ENCODE results near the gene DRG1. TPM values are rescaled to one million over a fixed set of nuclear protein-coding genes. Genes with fewer than 3 reads are reported as not detected.
"Not testable (repeated sequence)": the region's sequence is repeated elsewhere in the genome, so short reads cannot be mapped to it uniquely, and the experiment has no call there.

Gene DRG1
- total and polyA plus RNA-seq, 2 donors (not counting 3 experiments of a cell fraction or from before 2014, with no cell fraction given), result 37.7 to 65.1 TPM

GRCh38 chr22:31481129-31481528, 81.7 kb downstream of the DRG1 start:
- Histone ChIP-seq H4K20me1 (replicated peaks; ENCODE audit: control insufficient read depth, extremely low read depth, insufficient read depth, low read length) (peaks cover 2% of the 10 kb centered on the region), H3K9ac (replicated peaks; ENCODE audit: extremely low read depth, insufficient read depth, low read length) (no peak overlapping the region), H3K9me1 (replicated peaks; ENCODE audit: control insufficient read depth, extremely low read depth, insufficient read depth, low read length) (no peaks in the 10 kb centered on the region), H3K4me3 (replicated peaks in 1 of 3; ENCODE audit: insufficient read depth in 1 of 3, low read depth in 1 of 3, low read length in 3 of 3) (no peak overlapping the region), H3K27me3 (ENCODE audit: control insufficient read depth in 2 of 2, insufficient read depth in 2 of 2, low read length in 2 of 2) (no peaks in the 10 kb centered on the region), H3K79me2 (ENCODE audit: control insufficient read depth, insufficient read depth, low read length) (peaks cover 73% of the 10 kb centered on the region), H3K27ac (ENCODE audit: insufficient read depth, low read depth, low read length) (no peak overlapping the region), H2AFZ (ENCODE audit: low read depth, low read length) (no peak overlapping the region), H3K36me3 (ENCODE audit: control insufficient read depth in 2 of 2, extremely low read depth in 1 of 2, insufficient read depth in 2 of 2, low read length in 2 of 2) (peaks cover 12 to 26% of the 10 kb centered on the region in 2 experiments), H3K4me1 (ENCODE audit: control insufficient read depth, extremely low read depth, insufficient read depth, low read length) (no peaks in the 10 kb centered on the region), H3K9me3 (replicated peaks; ENCODE audit: control insufficient read depth, insufficient read depth, low read length) (no peaks in the 10 kb centered on the region), H3K4me2 (ENCODE audit: insufficient read depth, low read length) (no peak overlapping the region)
- dilution Hi-C loops (cut with MboI; ENCODE audit: extremely low pct_ligation_motif_present, low sequenced_read_pairs), result no loop called here
- DNase-seq (ENCODE audit: low read depth, low spot score) (no peak), FAIRE-seq (no peak)
- intact Hi-C loops (cut with micrococcal nuclease), result no loop called here
- ChIA-PET CTCF (no interaction called here), POLR2A (no interaction called here)
- TF ChIP-seq MYC (IDR thresholded peaks at IDR 0.05; ENCODE audit: low read depth, low read length) (no peak), GATA2 (IDR thresholded peaks at IDR 0.05; ENCODE audit: insufficient read depth, insufficient read length, low read depth, low read length) (no peak), EZH2 (IDR thresholded peaks at IDR 0.05; ENCODE audit: borderline replicate concordance, low read depth, low read length, severe bottlenecking) (no peak), MAX (IDR thresholded peaks at IDR 0.05; ENCODE audit: insufficient read depth, insufficient read length) (no peak), JUN (IDR thresholded peaks at IDR 0.05; ENCODE audit: borderline replicate concordance, insufficient read depth, insufficient read length, low read depth) (no peak), POLR2AphosphoS5 (IDR thresholded peaks at IDR 0.05; ENCODE audit: insufficient read depth, low read depth, low read length) (no peak), FOS (IDR thresholded peaks at IDR 0.05; ENCODE audit: borderline replicate concordance, insufficient read depth, low read length) (no peak), POLR2A (IDR thresholded peaks at IDR 0.05; ENCODE audit: low read depth, low read length) (no peak), CTCF (IDR thresholded peaks at IDR 0.05; ENCODE audit: extremely low read depth in 1 of 2, insufficient read depth in 1 of 2, low read depth in 1 of 2, low read length in 2 of 2) (no peak)
- BruUV-seq (replicated peaks), result no TSS peak

- H3K36me3 ChIP-seq (ENCODE audit: control insufficient read depth in 2 of 2, extremely low read depth in 1 of 2, insufficient read depth in 2 of 2, low read length in 2 of 2), result peaks cover 14 to 26% of the 10 kb centered on the region in 2 experiments
- CTCF ChIA-PET, result not testable (repeated sequence)
These were observed 83.1 kb downstream of the DRG1 start for GRCh38 chr22:31482470-31482869.

More at GRCh38 chr22:31482470-31482869, 83.1 kb downstream of the DRG1 start:
- H4K20me1 ChIP-seq (replicated peaks; ENCODE audit: control insufficient read depth, extremely low read depth, insufficient read depth, low read length); H3K4me1 ChIP-seq (ENCODE audit: control insufficient read depth, extremely low read depth, insufficient read depth, low read length); dilution Hi-C loops (cut with MboI; ENCODE audit: extremely low pct_ligation_motif_present, low sequenced_read_pairs); DNase-seq (ENCODE audit: low read depth, low spot score); H3K27ac ChIP-seq (ENCODE audit: insufficient read depth, low read depth, low read length); POLR2A ChIA-PET; FAIRE-seq; H3K9me3 ChIP-seq (replicated peaks; ENCODE audit: control insufficient read depth, insufficient read depth, low read length); H3K27me3 ChIP-seq (ENCODE audit: control insufficient read depth in 2 of 2, insufficient read depth in 2 of 2, low read length in 2 of 2); H3K9me1 ChIP-seq (replicated peaks; ENCODE audit: control insufficient read depth, extremely low read depth, insufficient read depth, low read length); H3K4me3 ChIP-seq (replicated peaks in 1 of 3; ENCODE audit: insufficient read depth in 1 of 3, low read depth in 1 of 3, low read length in 3 of 3); H2AFZ ChIP-seq (ENCODE audit: low read depth, low read length); intact Hi-C loops (cut with micrococcal nuclease); H3K4me2 ChIP-seq (ENCODE audit: insufficient read depth, low read length); H3K9ac ChIP-seq (replicated peaks; ENCODE audit: extremely low read depth, insufficient read depth, low read length); BruUV-seq (replicated peaks): not testable (repeated sequence)
- H3K79me2 ChIP-seq (ENCODE audit: control insufficient read depth, insufficient read depth, low read length), result peaks cover 73% of the 10 kb centered on the region

Measured in endothelial cell of umbilical vein (primary cell).